ENCODE results near the gene CNTN3. TPM values are rescaled to one million over a fixed set of nuclear protein-coding genes. Genes with fewer than 3 reads are reported as not detected.

The CNTN3 gene
- total RNA-seq, 2 donors from 2014 or later, result not detected

DNA sequence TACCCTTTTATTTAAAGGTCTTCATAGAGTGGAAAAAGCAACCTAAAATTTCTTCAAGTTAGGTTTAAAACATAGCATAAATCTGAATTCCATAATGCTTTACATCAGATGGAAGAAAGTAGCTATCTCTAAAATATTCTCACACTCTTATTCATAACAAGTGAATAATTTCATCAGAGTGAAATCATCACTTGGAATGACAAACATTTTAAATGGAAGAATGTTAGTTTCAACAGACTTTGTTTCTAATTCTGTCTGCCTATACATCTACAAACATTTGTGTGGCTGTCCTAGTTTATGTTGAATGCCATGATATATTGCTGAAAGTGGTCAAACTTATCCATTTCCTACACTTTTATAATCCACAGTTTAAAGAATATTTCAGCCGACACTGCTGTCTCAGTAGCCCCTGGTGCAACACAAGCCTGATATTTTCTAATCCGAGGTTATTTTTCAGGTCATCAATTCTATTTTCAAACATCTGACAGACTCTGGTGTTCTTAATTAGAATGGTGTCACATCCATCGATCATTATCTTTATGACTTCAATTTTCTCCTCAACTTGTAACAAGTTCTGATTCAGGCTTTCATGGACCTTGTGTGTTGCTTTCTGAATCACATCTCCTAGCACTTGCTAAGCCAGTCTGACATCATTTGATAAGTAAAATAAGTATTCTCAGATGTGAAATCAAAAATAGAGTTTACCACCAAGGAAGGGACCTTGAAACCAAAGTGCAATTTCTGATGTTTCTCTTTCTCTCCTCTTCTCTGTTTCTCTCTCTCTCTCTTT is 17.1 kb upstream of the CNTN3 start:
- ATAC-seq (replicated peaks in 1 of 2) (no peak), DNase-seq (no peak)
- Mint-ChIP-seq H3K36me3 (ENCODE audit: insufficient read depth in 2 of 2) (no peaks in the 10 kb centered on the region), H3K27ac (no peak overlapping the region), H3K4me3 (no peak overlapping the region), H3K4me1 (ENCODE audit: low read depth) (no peaks in the 10 kb centered on the region), H3K9me3 (peaks cover 0 to 7% of the 10 kb centered on the region in 2 donors), H3K27me3 (ENCODE audit: low read depth) (no peaks in the 10 kb centered on the region)

DNA sequence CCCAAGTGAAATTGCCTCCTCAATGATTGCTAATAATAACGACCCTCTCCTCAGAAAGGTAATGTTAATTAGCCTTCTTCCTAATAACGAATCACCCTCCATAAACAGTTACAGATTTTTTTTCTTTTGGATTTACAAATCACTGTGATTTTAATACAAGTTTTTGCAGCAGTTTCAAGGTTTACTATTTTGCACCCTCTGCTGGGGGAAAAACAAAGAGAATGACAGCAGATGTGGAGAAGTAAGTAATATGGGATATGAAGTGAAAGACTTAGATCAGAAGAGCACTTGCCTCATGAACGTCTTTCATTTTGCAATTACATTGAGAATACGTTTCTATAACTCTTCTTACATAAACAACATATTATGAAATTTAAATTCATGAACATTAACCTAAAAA is 16.1 kb upstream of the CNTN3 start:
- H3K27me3 Mint-ChIP-seq (ENCODE audit: low read depth), result no peaks in the 10 kb centered on the region
- no peaks in the 10 kb centered on the region for H3K36me3 Mint-ChIP-seq (ENCODE audit: insufficient read depth in 2 of 2)
- no peak overlapping the region for H3K27ac Mint-ChIP-seq
- H3K4me3 Mint-ChIP-seq, result no peak overlapping the region
- H3K9me3 Mint-ChIP-seq, result peaks cover 0 to 2% of the 10 kb centered on the region in 2 donors
- H3K4me1 Mint-ChIP-seq (ENCODE audit: low read depth), result no peaks in the 10 kb centered on the region
- DNase-seq (no peak), ATAC-seq (replicated peaks in 1 of 2) (no peak)

DNA sequence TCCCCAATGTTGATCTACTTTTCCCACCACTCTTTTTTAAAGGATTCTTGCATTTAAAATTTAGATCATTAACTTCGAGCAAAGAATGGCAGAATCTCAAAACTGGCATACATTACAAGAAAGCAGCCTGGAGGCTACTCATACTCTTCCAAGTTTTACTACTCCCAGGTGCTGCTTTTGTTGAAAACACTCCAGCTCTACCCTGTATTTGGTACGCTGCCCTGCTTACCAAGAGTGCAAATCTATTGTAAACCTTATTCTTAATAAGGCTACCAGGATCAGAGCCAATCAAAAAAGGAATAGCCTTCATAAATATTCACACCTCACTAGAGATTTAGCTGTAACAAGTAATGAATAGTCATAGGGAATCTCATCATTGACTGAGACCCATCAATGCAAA is 11.6 kb upstream of the CNTN3 start:
- ATAC-seq (replicated peaks in 1 of 2), result no peak
- H3K27ac Mint-ChIP-seq, result no peak overlapping the region
- H3K9me3 Mint-ChIP-seq, result peaks cover 0 to 2% of the 10 kb centered on the region in 2 donors
- DNase-seq, result no peak
- H3K4me3 Mint-ChIP-seq, result no peak overlapping the region
- H3K4me1 Mint-ChIP-seq (ENCODE audit: low read depth), result no peaks in the 10 kb centered on the region
- H3K27me3 Mint-ChIP-seq (ENCODE audit: low read depth), result no peaks in the 10 kb centered on the region
- H3K36me3 Mint-ChIP-seq (ENCODE audit: insufficient read depth in 2 of 2), result no peaks in the 10 kb centered on the region

DNA sequence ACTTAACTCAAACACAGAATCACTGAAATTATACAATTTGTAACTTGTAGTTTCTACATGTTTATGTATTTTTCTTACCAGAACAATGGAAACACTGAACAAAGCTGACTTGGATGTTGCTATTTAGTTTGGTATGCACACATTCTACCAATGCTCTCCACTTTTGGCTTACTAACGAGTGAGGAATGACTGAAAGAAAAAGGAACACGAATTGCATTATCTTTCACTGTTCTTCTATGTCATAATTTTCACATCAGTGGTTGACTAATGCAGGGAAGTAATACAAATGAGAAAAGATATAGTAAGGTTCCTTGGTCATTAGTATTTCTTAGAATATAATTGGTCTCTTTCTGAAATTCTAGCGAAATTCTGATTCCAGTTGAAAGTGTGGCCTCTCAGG is 9.8 kb upstream of the CNTN3 start:
- Mint-ChIP-seq H3K4me1 (ENCODE audit: low read depth) (no peaks in the 10 kb centered on the region), H3K36me3 (ENCODE audit: insufficient read depth in 2 of 2) (no peaks in the 10 kb centered on the region), H3K27me3 (ENCODE audit: low read depth) (no peaks in the 10 kb centered on the region), H3K9me3 (peaks cover 0 to 2% of the 10 kb centered on the region in 2 donors), H3K4me3 (no peak overlapping the region), H3K27ac (no peak overlapping the region)
- DNase-seq (no peak), ATAC-seq (replicated peaks in 1 of 2) (no peak)

DNA sequence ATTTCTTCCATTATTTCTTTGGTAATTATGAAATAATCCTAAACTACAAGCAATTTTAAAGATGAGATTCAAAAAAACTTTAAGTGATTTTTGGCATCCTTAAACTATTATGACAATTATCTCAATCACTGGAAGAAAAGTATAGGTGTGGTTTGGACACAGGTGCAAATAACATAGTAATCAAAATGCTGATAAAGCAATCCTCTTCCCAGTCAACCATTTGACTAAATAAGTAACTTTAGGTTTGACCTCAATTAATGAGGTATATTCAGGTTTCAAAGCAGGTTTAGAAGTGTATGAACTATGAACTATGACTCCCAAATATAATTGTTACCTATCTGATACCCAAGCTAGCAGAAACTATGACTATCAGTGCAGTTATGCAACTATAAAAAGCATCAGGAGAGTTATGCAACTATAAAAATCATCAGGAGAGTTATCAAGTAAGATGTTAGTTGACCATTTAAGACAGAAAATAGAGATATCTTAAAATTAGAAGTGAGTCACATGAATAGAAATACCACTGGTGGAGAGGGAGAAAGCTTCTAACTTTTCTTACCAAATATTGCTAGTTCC is 8.9 kb upstream of the CNTN3 start:
- H3K27me3 Mint-ChIP-seq (ENCODE audit: low read depth), result no peaks in the 10 kb centered on the region
- no peak for ATAC-seq (replicated peaks in 1 of 2)
- no peak overlapping the region for H3K27ac Mint-ChIP-seq
- DNase-seq, result no peak
- peaks cover 0 to 2% of the 10 kb centered on the region in 2 donors for H3K9me3 Mint-ChIP-seq
- H3K4me3 Mint-ChIP-seq, result no peak overlapping the region
- no peaks in the 10 kb centered on the region for H3K36me3 Mint-ChIP-seq (ENCODE audit: insufficient read depth in 2 of 2)
- H3K4me1 Mint-ChIP-seq (ENCODE audit: low read depth), result no peaks in the 10 kb centered on the region

DNA sequence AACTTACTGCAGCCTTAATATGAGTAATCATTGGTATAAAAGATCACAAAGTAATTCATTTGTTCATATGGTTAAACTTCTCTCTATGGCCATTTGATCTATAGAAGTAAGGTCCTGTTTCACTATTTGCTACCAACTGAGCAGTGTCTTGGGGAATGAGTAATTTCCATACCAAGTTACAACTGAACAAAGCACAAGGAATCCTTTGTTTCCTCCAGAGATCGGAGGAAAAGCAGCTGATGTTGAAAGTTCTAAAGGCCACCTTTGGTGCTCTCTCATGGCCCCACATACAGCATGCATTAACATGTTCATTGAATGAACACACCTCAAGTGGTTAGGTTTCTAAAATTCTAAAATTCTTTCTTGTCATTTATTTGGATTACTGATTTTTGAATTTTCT is 7.1 kb upstream of the CNTN3 start:
- Mint-ChIP-seq H3K4me3 (no peak overlapping the region), H3K36me3 (ENCODE audit: insufficient read depth in 2 of 2) (no peaks in the 10 kb centered on the region)

DNA sequence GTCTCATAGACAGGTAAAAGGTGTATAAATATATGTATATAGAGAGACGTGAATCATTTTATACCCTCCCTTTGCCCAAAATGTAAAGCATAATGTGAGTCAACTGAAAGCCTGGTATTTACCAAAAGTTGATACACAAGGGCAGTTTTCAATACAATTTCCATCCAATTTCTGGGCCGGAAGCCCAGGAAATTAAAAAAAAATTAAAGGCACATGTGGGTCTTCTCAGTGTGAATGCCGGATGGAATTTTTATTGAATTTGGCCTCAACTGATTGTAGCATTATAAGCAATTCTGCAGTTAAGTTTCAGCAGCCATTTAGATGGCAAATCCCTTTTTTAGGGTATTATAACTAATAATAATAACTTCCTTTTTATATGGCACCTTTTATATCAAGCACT is 3.3 kb upstream of the CNTN3 start:
- H3K9me3 Mint-ChIP-seq, result no peaks in the 10 kb centered on the region

More for the DNA sequence above, 7.1 kb upstream of the CNTN3 start:
- DNase-seq (no peak), ATAC-seq (replicated peaks in 1 of 2) (no peak)
- Mint-ChIP-seq H3K27me3 (ENCODE audit: low read depth) (no peaks in the 10 kb centered on the region), H3K9me3 (no peaks in the 10 kb centered on the region), H3K27ac (no peak overlapping the region), H3K4me1 (ENCODE audit: low read depth) (no peaks in the 10 kb centered on the region)

DNA sequence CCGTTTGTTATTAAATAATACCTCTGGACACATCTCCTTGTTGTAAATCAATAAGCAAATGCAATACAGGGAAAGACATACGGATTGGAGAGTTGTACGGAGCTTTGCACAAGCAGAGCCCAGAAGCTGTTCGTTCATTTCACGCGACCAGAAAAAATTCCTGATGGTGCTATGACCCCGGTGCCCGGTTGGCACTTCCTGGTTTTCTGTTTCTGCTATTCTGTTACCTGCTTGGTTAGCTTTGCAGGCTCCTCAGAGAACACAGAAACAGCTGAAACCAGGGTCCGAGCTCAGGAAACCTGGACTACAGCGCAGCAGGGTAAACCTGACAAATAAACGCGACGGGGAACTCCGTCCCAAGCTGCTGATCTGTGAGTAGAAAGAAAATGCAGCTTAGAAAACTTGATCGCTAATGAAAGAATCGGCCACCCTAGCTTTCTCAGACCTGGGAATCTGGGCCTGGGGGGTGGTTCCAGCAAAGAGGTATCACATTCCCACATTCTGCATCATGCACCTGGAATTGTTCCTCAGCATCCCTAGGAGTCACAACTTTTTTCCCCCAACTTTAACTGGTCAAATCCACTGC is 845 bp downstream of the CNTN3 start:
- no peaks in the 10 kb centered on the region for H3K36me3 Mint-ChIP-seq (ENCODE audit: insufficient read depth in 2 of 2)
- DNase-seq (no peak), ATAC-seq (replicated peaks in 1 of 2) (no peak)
- no peaks in the 10 kb centered on the region for H3K4me1 Mint-ChIP-seq (ENCODE audit: low read depth)
- no peak overlapping the region for H3K4me3 Mint-ChIP-seq
- H3K27me3 Mint-ChIP-seq (ENCODE audit: low read depth), result peaks cover 13% of the 10 kb centered on the region
- peaks cover 0 to 6% of the 10 kb centered on the region in 2 donors for H3K9me3 Mint-ChIP-seq
- H3K27ac Mint-ChIP-seq, result no peak overlapping the region

More for the DNA sequence above, 3.3 kb upstream of the CNTN3 start:
- ATAC-seq (replicated peaks in 1 of 2) (no peak), DNase-seq (no peak)
- H3K27ac Mint-ChIP-seq, result no peak overlapping the region
- peaks cover 10% of the 10 kb centered on the region for H3K27me3 Mint-ChIP-seq (ENCODE audit: low read depth)
- no peaks in the 10 kb centered on the region for H3K36me3 Mint-ChIP-seq (ENCODE audit: insufficient read depth in 2 of 2)
- H3K4me1 Mint-ChIP-seq (ENCODE audit: low read depth), result no peaks in the 10 kb centered on the region
- no peak overlapping the region for H3K4me3 Mint-ChIP-seq

DNA sequence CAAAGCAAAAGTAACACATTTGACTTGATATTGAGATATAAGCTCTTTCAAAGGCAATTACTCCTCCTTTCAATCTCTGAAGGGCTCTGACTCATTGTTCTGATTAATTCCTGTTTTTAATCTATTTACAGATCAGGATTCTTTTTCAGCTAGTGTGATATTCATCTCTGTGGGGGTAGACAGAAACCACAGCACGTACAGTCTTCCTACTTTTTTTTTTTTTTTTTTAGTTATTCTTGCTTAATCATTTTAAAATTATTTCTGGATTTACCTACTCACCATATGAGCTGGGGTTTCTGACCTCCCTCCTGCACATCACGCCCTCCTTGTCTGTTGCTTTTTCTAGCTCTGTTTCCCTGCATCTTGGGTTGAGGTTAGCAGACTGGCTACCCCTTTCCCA is 1.4 kb downstream of the CNTN3 start:
- H3K27me3 Mint-ChIP-seq (ENCODE audit: low read depth), result peaks cover 13% of the 10 kb centered on the region

DNA sequence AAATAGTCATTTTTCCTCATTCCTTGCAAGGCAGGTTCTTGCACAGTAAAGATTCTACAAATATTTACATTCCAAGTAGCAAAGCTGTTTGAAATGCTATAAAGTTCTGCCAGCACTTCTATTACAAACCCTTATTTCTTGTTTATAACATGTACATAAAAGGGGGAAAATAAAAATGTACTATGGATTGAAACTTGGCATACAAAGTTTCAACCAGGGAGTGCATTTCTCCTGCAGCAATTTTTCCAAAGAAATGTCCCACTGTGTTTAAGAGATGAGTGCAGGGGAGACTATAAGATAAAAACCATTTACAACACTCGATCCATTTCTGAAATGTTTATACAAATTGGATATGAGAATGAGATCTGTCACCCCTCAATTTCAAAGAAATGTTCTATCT is 3.3 kb downstream of the CNTN3 start:
- H3K27ac Mint-ChIP-seq, result no peak overlapping the region
- H3K4me3 Mint-ChIP-seq, result no peak overlapping the region
- no peaks in the 10 kb centered on the region for H3K4me1 Mint-ChIP-seq (ENCODE audit: low read depth)
- ATAC-seq (replicated peaks in 1 of 2) (no peak), DNase-seq (no peak)
- H3K27me3 Mint-ChIP-seq (ENCODE audit: low read depth), result peaks cover 13% of the 10 kb centered on the region
- H3K36me3 Mint-ChIP-seq (ENCODE audit: insufficient read depth in 2 of 2), result no peaks in the 10 kb centered on the region
- H3K9me3 Mint-ChIP-seq, result peaks cover 0 to 7% of the 10 kb centered on the region in 2 donors

More for the DNA sequence above, 1.4 kb downstream of the CNTN3 start:
- Mint-ChIP-seq H3K27ac (no peak overlapping the region), H3K9me3 (peaks cover 0 to 6% of the 10 kb centered on the region in 2 donors), H3K36me3 (ENCODE audit: insufficient read depth in 2 of 2) (no peaks in the 10 kb centered on the region), H3K4me3 (no peak overlapping the region), H3K4me1 (ENCODE audit: low read depth) (no peaks in the 10 kb centered on the region)
- no peak for DNase-seq
- ATAC-seq (replicated peaks in 1 of 2), result no peak

DNA sequence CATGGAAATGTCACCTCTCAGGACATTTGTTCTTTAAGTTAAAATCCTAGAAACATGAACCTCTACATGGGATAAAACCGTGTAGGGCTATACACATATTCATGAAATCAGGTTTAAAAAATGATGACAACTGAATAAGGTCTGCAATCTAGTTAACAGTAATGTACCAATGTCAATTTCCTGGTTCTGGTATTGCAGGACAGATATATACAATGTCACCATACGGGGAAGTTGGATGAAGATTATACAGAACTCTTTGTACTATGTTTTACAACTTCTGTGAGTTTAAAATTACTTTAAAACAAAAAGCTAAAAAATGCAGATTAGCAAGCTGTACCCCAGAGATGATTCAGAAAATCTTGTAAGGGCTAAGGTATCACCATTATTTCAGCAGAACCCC is 6.7 kb downstream of the CNTN3 start:
- DNase-seq, result no peak
- Mint-ChIP-seq H3K4me3 (no peak overlapping the region), H3K4me1 (ENCODE audit: low read depth) (no peaks in the 10 kb centered on the region), H3K27me3 (ENCODE audit: low read depth) (peaks cover 4% of the 10 kb centered on the region), H3K27ac (no peak overlapping the region), H3K36me3 (ENCODE audit: insufficient read depth in 2 of 2) (peaks cover 0 to 2% of the 10 kb centered on the region in 2 donors), H3K9me3 (peaks cover 3 to 14% of the 10 kb centered on the region in 2 donors)
- ATAC-seq (replicated peaks in 1 of 2), result no peak

DNA sequence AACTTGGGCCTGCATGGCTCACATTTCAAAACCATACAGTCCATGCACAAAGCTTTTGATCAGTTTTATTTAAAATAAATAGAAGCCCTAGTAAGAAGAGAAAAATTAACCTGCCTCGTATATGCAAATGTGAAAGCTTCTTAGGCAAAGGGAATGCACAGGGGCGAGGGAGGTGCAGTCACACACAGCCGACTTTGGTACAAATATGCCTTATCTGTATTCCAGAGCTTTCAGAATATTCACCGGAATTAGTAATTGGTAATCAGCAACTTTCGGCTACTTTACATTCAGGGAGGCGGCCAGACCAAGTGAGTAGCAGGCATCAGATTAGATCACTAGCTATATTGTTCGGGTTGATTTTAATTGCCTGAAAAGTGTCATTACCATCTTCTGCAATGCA is 7.5 kb downstream of the CNTN3 start:
- peaks cover 3 to 14% of the 10 kb centered on the region in 2 donors for H3K9me3 Mint-ChIP-seq
- H3K4me3 Mint-ChIP-seq, result no peak overlapping the region
- H3K36me3 Mint-ChIP-seq (ENCODE audit: insufficient read depth in 2 of 2), result peaks cover 0 to 2% of the 10 kb centered on the region in 2 donors
- H3K4me1 Mint-ChIP-seq (ENCODE audit: low read depth), result no peaks in the 10 kb centered on the region
- no peaks in the 10 kb centered on the region for H3K27me3 Mint-ChIP-seq (ENCODE audit: low read depth)
- DNase-seq (no peak), ATAC-seq (replicated peaks in 1 of 2) (no peak)
- H3K27ac Mint-ChIP-seq, result no peak overlapping the region

DNA sequence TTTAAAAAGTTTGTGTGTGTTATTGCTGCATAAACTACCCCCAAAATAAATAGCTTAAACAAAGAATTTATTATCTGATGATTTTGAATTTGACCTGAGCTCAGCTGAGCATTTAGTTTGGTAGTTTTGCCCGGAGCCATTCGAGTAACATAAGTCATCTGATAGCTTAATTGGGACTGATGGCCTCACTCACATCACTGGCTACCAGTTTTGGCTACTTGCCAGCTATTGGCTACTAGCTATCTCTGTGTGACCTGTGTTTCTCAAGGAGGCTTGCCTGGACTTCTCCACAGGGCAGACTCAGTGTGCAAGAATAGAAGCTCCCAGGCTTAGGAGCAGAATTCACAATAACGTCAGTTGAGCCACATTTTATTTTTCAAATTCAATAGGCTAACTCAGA is 9.0 kb downstream of the CNTN3 start:
- Mint-ChIP-seq H3K27me3 (ENCODE audit: low read depth) (no peaks in the 10 kb centered on the region), H3K9me3 (peaks cover 5 to 15% of the 10 kb centered on the region in 2 donors), H3K27ac (no peak overlapping the region), H3K4me1 (ENCODE audit: low read depth) (no peaks in the 10 kb centered on the region), H3K4me3 (no peak overlapping the region), H3K36me3 (ENCODE audit: insufficient read depth in 2 of 2) (peaks cover 0 to 2% of the 10 kb centered on the region in 2 donors)
- DNase-seq (no peak), ATAC-seq (replicated peaks in 1 of 2) (no peak)
